Measurements from ENCODE around the gene ANKRD45. TPM values are rescaled to one million over a fixed set of nuclear protein-coding genes. Genes with fewer than 3 reads are reported as not detected.

ANKRD45 gene
- polyA plus RNA-seq, 1 of the 3 experiments (the other 2 are of a cell fraction) = 1.8 TPM

GRCh38 chr1:173603056-173603591 is 66.5 kb downstream of the ANKRD45 start, which contains the start of gene SLC9C2:
TSS of gene SLC9C2 (minus strand) at chr1:173603072. CDS start at chr1:173601776, 1,296 bp downstream.
- H4K20me1 ChIP-seq (ENCODE audit: insufficient read depth) = no peaks in the 10 kb centered on the region
- H3K4me3 ChIP-seq (ENCODE audit: low read depth in 2 of 2, low read length in 1 of 2) = no peak within 1 kb of the TSS
- no peak within 1 kb of the TSS for H2AFZ ChIP-seq (ENCODE audit: low read depth)
- no peaks in the 10 kb centered on the region for H3K9me3 ChIP-seq
- H3F3A ChIP-seq (replicated peaks; ENCODE audit: insufficient read depth) = no peaks in the 10 kb centered on the region
- H3K9ac ChIP-seq = no peak within 1 kb of the TSS
- DNase-seq = no peak
- CTCF ChIA-PET = no interaction called here
- H3K4me1 ChIP-seq (ENCODE audit: control insufficient read depth in 1 of 2, insufficient read depth in 2 of 2, low read depth in 1 of 2, low read length in 1 of 2) = no peaks in the 10 kb centered on the region
- no peaks in the 10 kb centered on the region for H3K9me2 ChIP-seq
- no peak within 1 kb of the TSS for H3K27ac ChIP-seq (ENCODE audit: low read depth in 2 of 2, low read length in 1 of 2)
- 73% methylated on average over 5 of the region's 5 CpGs for WGBS (ENCODE audit: low lambda C conversion rate)
- H3K36me3 ChIP-seq (replicated peaks in 1 of 2; ENCODE audit: control insufficient read depth in 1 of 2, insufficient read depth in 2 of 2, low read length in 1 of 2) = no peaks in the 10 kb centered on the region
- TF ChIP-seq GABPA (IDR thresholded peaks at IDR 0.05; ENCODE audit: low read depth) = no peak
- no peak for TF ChIP-seq CHD2 (IDR thresholded peaks at IDR 0.05; ENCODE audit: low read length, partially characterized antibody)
- no peak for TF ChIP-seq POLR2AphosphoS5 (IDR thresholded peaks at IDR 0.05; ENCODE audit: low read depth, low read length)
- TF ChIP-seq FOSL2 (IDR thresholded peaks at IDR 0.05; ENCODE audit: borderline replicate concordance, low read depth) = no peak
- TF ChIP-seq FOXM1 (IDR thresholded peaks at IDR 0.05; ENCODE audit: low read depth) = no peak
- TF ChIP-seq NFIC (IDR thresholded peaks at IDR 0.05; ENCODE audit: borderline replicate concordance) = no peak
- H3K79me2 ChIP-seq (ENCODE audit: insufficient read depth) = no peaks in the 10 kb centered on the region
- no peak within 1 kb of the TSS for H3K4me2 ChIP-seq
- POLR2A ChIA-PET = no interaction called here
- no peaks in the 10 kb centered on the region for H3K27me3 ChIP-seq (ENCODE audit: insufficient read depth)

DNA sequence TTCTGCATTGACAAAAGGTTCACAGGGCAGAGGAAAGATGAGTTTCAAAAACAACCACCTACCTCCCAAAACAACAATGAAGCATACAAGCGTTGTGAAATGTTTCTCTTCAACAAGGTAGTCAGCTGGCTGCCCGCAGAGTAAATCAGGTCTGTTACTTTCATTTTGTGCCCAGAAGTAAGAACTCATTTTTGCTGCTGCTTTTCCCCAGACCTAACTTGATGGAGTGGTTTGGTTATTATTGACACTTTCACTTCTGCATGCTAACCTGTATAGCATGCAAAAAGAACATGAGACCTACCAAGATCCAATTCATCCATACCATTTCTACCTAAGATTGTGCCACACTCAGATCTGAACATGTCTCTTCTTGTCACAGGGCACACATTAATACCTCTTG is 68.1 kb downstream of the ANKRD45 start:
- WGBS (ENCODE audit: low lambda C conversion rate) = 79% methylated on average over 2 of the region's 2 CpGs
- H3K79me2 ChIP-seq (ENCODE audit: insufficient read depth) = no peaks in the 10 kb centered on the region
- no peaks in the 10 kb centered on the region for H3K27me3 ChIP-seq (ENCODE audit: insufficient read depth)
- no peak overlapping the region for H3K9ac ChIP-seq
- no peaks in the 10 kb centered on the region for H3F3A ChIP-seq (replicated peaks; ENCODE audit: insufficient read depth)
- TF ChIP-seq MEF2A (IDR thresholded peaks at IDR 0.05; ENCODE audit: borderline replicate concordance, low read depth) (no peak), ELF1 (IDR thresholded peaks at IDR 0.05) (no peak), ZBTB33 (IDR thresholded peaks at IDR 0.05; ENCODE audit: borderline replicate concordance, low read depth) (no peak), GATA2 (CRISPR knock-in tag; IDR thresholded peaks at IDR 0.05) (no peak)
- H3K4me3 ChIP-seq (ENCODE audit: low read depth in 2 of 2, low read length in 1 of 2) = no peak overlapping the region
- H2AFZ ChIP-seq (ENCODE audit: low read depth) = no peak overlapping the region
- ChIA-PET POLR2A (no interaction called here), CTCF (no interaction called here)
- H4K20me1 ChIP-seq (ENCODE audit: insufficient read depth) = no peaks in the 10 kb centered on the region
- 0 out of 2 replicates have a peak, but pooled peaks cover under 1% of the 10 kb centered on the region for H3K9me3 ChIP-seq
- DNase-seq = no peak
- no peaks in the 10 kb centered on the region for H3K9me2 ChIP-seq
- H3K27ac ChIP-seq (ENCODE audit: low read depth in 2 of 2, low read length in 1 of 2) = no peak overlapping the region
- peaks cover 0 to 6% of the 10 kb centered on the region in 2 experiments for H3K36me3 ChIP-seq (replicated peaks in 1 of 2; ENCODE audit: control insufficient read depth in 1 of 2, insufficient read depth in 2 of 2, low read length in 1 of 2)
- H3K4me2 ChIP-seq = no peak overlapping the region
- H3K4me1 ChIP-seq (ENCODE audit: control insufficient read depth in 1 of 2, insufficient read depth in 2 of 2, low read depth in 1 of 2, low read length in 1 of 2) = no peaks in the 10 kb centered on the region

Measured in SK-N-SH (cell line).